Small intestine (tissue), 7 donors: ENCODE measurements around the gene USP38. TPM values are rescaled to one million over a fixed set of nuclear protein-coding genes. Genes with fewer than 3 reads are reported as not detected.
A peak's percentile ranks its signal among the peaks of the same experiment; 100 is the strongest.

Experiments used
- DNase-seq, 2 donors: peaks; one replicate each; pipeline versions ENCODE4 v3.0.0 to v3.0.0-alpha.2; 2013
- FAIRE-seq: peaks from 2 replicates; lab custom pipeline; 2012; peaks lifted over from hg19 to GRCh38; lab: Jason Lieb, UNC
- H3K27ac ChIP-seq, 3 donors: one replicate each; pipeline ENCODE4 v1.5.1; 2013; ENCODE audit warnings: low read length in 2 of 3, mild to moderate bottlenecking in 2 of 3, control low read depth in 1 of 3, inconsistent platforms in 1 of 3, low read depth in 1 of 3, moderate library complexity in 1 of 3
- H3K27me3 ChIP-seq, 3 donors: one replicate each; pipeline ENCODE4 v1.6.1; 2013; ENCODE audit warnings: low read length in 3 of 3, inconsistent platforms in 1 of 3; ENCODE audit not compliant: control insufficient read depth in 3 of 3, insufficient read depth in 3 of 3
- H3K36me3 ChIP-seq, 3 donors: one replicate each; pipeline ENCODE4 v1.6.1; 2013; ENCODE audit warnings: low read length in 3 of 3, inconsistent platforms in 1 of 3, low read depth in 1 of 3, mild to moderate bottlenecking in 1 of 3, moderate library complexity in 1 of 3; ENCODE audit not compliant: control insufficient read depth in 3 of 3, insufficient read depth in 2 of 3
- H3K4me1 ChIP-seq, 3 donors: one replicate each; pipeline ENCODE4 v1.6.1; 2013; ENCODE audit warnings: low read length in 2 of 3, inconsistent platforms in 1 of 3, low read depth in 1 of 3, mild to moderate bottlenecking in 1 of 3, moderate library complexity in 1 of 3; ENCODE audit not compliant: control insufficient read depth in 3 of 3, insufficient read depth in 2 of 3
- H3K4me3 ChIP-seq, 3 donors: one replicate each; pipeline ENCODE4 v1.5.1; 2013; ENCODE audit warnings: low read length in 3 of 3, control low read depth in 1 of 3, inconsistent platforms in 1 of 3, low read depth in 1 of 3, mild to moderate bottlenecking in 1 of 3, moderate library complexity in 1 of 3
- H3K9me3 ChIP-seq, 2 donors: one replicate each; pipeline ENCODE4 v1.6.1; 2013; ENCODE audit warnings: low read depth in 1 of 2, low read length in 1 of 2; ENCODE audit not compliant: control insufficient read depth in 2 of 2, insufficient read depth in 1 of 2
- WGBS, 3 donors: extraction: QIAGEN DNeasy Blood & Tissue Kit; methylation state at CpG; one replicate each; pipeline ENCODE4 v1.1.7; 2013; 5-methylcytosine and 5-hydroxymethylcytosine counted together
- polyA plus RNA-seq, 4 donors: library from polyadenylated mRNA; stranded (reverse) in 3 of 4; unstranded in 1 of 4; fragments of 200-250 nt in 3 of 4; fragments of 120-200 nt in 1 of 4; gene quantifications; one replicate each; pipeline versions ENCODE4 v1.2.1 to v1.2.3, GENCODE V29; 2013
- donor health status: healthy with polysubstance abuse.
- donor health status: control.
- donor health status: control.
- donor health status: Bipolar disorder and iron deficiency.
- donor health status: healthy.

Gene USP38
- polyA plus RNA-seq, 4 donors, result 7.0 to 25.8 (median 9.1) TPM

- 6 to 25% (median 13%) methylated on average over 4 of the region's 4 CpGs for WGBS, 3 donors
- FAIRE-seq (no peak), DNase-seq (no peak)
- Histone ChIP-seq H3K36me3 (peaks cover 6 to 12% (median 7%) of the 10 kb centered on the region in 3 donors), H3K27me3 (no peaks in the 10 kb centered on the region), H3K4me3 (no peak overlapping the region), H3K4me1 (peaks cover 0 to 3% (median 0%) of the 10 kb centered on the region in 3 donors), H3K9me3 (no peaks in the 10 kb centered on the region), H3K27ac (no peak overlapping the region)
Observed at GRCh38 chr4:143189528-143189927, 4.8 kb downstream of the USP38 start.

DNA sequence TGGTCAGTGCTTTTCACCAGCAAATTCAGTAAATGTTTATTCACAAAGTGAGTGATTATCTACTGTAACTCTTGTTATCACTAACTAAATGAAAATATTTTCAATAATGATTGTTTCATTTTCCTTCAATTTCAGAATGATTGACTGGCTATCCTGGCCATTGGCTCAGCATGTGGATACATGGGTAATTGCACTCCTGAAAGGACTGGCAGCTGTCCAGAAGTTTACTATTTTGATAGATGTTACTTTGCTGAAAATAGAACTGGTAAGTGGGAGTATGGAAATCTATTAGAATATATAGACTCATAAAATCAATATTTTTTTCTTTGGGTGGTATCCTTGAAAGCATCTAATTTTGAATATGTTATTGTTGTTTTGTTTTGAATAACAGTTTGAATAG is 10.9 kb downstream of the USP38 start:
- Histone ChIP-seq H3K4me1 (no peaks in the 10 kb centered on the region), H3K36me3 (peaks cover 18 to 26% (median 21%) of the 10 kb centered on the region in 3 donors), H3K9me3 (no peaks in the 10 kb centered on the region), H3K4me3 (no peak overlapping the region), H3K27ac (no peak overlapping the region), H3K27me3 (no peaks in the 10 kb centered on the region)
- FAIRE-seq (no peak), DNase-seq (no peak)

DNA sequence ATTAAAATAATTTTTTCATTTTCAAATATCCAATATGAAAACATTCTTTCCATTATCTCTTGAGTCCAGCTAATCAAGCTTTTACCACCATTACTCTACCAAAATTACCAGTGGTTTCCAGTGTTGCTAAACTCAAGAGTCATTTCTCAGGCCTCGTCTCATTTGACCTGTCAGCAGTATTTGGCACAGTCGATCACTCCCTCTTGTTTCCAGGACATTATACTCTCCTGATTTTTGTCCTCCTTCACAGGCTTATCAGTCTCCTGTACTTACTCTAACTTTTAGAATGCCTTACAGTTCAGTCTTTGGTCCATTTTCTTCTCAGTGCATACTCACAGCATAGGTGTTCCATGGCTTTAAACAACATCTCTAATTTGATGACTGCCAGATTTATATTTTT is 11.6 kb downstream of the USP38 start:
- Histone ChIP-seq H3K27ac (no peak overlapping the region), H3K9me3 (no peaks in the 10 kb centered on the region), H3K4me3 (no peak overlapping the region), H3K36me3 (peaks cover 18 to 26% (median 21%) of the 10 kb centered on the region in 3 donors), H3K4me1 (no peaks in the 10 kb centered on the region), H3K27me3 (no peaks in the 10 kb centered on the region)
- 95 to 96% (median 96%) methylated on average over 2 of the region's 2 CpGs for WGBS, 3 donors
- DNase-seq (no peak), FAIRE-seq (no peak)

- Histone ChIP-seq H3K27me3 (no peaks in the 10 kb centered on the region), H3K36me3 (peaks cover 15 to 24% (median 17%) of the 10 kb centered on the region in 3 donors), H3K4me3 (no peak overlapping the region), H3K4me1 (no peaks in the 10 kb centered on the region), H3K9me3 (no peaks in the 10 kb centered on the region), H3K27ac (no peak overlapping the region)
- WGBS, 3 donors, result 90 to 95% (median 92%) methylated on average over 2 of the region's 2 CpGs
- no peak for FAIRE-seq
- no peak for DNase-seq
Observed at GRCh38 chr4:143199503-143199902, 14.8 kb downstream of the USP38 start.

GRCh38 chr4:143202824-143203223 is 18.1 kb downstream of the USP38 start:
- H3K27me3 ChIP-seq, result no peaks in the 10 kb centered on the region
- 92 to 99% (median 97%) methylated on average over 1 of the region's 1 CpG for WGBS, 3 donors
- H3K4me3 ChIP-seq, result no peak overlapping the region
- H3K27ac ChIP-seq, result no peak overlapping the region
- H3K9me3 ChIP-seq, result no peaks in the 10 kb centered on the region
- FAIRE-seq (no peak), DNase-seq (no peak)
- no peaks in the 10 kb centered on the region for H3K4me1 ChIP-seq
- H3K36me3 ChIP-seq, result peaks cover 12 to 13% (median 12%) of the 10 kb centered on the region in 3 donors

DNA sequence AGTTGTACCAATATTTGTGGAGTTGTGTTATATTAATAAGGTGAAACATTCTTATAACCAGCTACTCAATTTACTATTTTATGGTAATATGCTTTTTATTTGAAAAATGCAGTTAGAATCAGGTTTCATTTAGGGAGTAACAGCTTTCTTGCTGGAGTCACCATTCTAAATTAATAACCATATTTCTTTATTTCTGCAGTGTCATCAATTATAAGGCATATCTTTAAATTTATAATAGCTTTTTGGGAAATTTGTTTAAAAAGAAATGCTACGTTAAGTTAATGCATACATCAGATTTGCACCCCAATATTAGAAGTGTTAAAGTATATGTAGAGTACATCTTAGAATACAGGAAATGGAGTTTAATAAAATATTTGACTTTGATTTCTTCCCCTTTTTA is 18.9 kb downstream of the USP38 start:
- FAIRE-seq, result no peak
- H3K36me3 ChIP-seq, result peaks cover 9 to 12% (median 12%) of the 10 kb centered on the region in 3 donors
- WGBS, 3 donors, result 94 to 96% (median 94%) methylated on average over 1 of the region's 1 CpG

DNA sequence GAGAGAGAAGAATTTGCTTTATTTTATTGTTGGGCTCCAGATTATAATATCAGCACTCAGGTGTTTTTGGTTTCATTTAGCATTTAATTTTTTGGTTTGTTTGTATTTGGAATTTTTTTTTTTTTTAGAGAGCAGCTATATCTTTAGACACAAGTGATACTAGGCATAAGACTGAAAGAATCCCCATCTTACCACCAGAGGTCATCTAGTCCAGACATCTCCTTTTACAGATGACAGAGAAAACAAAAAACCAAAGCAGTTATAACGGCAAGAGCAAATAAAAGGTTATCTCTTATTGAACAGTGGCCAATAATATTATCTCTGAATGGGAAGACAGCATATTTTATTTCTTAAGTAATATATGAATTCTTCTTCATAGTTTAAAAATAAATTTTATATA is 22.8 kb downstream of the USP38 start:
- FAIRE-seq, result no peak
- Histone ChIP-seq H3K27ac (no peak overlapping the region), H3K27me3 (no peaks in the 10 kb centered on the region), H3K4me1 (no peaks in the 10 kb centered on the region), H3K9me3 (no peaks in the 10 kb centered on the region), H3K36me3 (peaks cover 2 to 19% (median 8%) of the 10 kb centered on the region in 3 donors), H3K4me3 (no peak overlapping the region)
- peak; percentile 16 to 27 for DNase-seq
- 7 to 43% (median 14%) methylated on average over 1 of the region's 1 CpG for WGBS, 3 donors

More for the DNA sequence above, 18.9 kb downstream of the USP38 start:
- Histone ChIP-seq H3K27me3 (no peaks in the 10 kb centered on the region), H3K9me3 (no peaks in the 10 kb centered on the region), H3K4me3 (no peak overlapping the region), H3K4me1 (no peaks in the 10 kb centered on the region), H3K27ac (no peak overlapping the region)
- DNase-seq, result no peak

- no peak for DNase-seq
- no peak for FAIRE-seq
- Histone ChIP-seq H3K36me3 (peaks cover 3 to 17% (median 14%) of the 10 kb centered on the region in 3 donors), H3K9me3 (no peaks in the 10 kb centered on the region), H3K27ac (no peak overlapping the region), H3K4me3 (no peak overlapping the region), H3K27me3 (no peaks in the 10 kb centered on the region), H3K4me1 (no peaks in the 10 kb centered on the region)
- WGBS, 3 donors, result 38 to 92% (median 68%) methylated on average over 2 of the region's 2 CpGs
Observed at GRCh38 chr4:143212566-143212965, 27.8 kb downstream of the USP38 start.

GRCh38 chr4:143215873-143216272 is 31.2 kb downstream of the USP38 start:
- no peaks in the 10 kb centered on the region for H3K27me3 ChIP-seq
- no peak overlapping the region for H3K27ac ChIP-seq
- DNase-seq, result no peak
- peaks cover 3 to 17% (median 10%) of the 10 kb centered on the region in 3 donors for H3K36me3 ChIP-seq
- no peak overlapping the region for H3K4me3 ChIP-seq
- H3K4me1 ChIP-seq, result no peaks in the 10 kb centered on the region
- FAIRE-seq, result peak; percentile 19
- 66 to 90% (median 88%) methylated on average over 1 of the region's 1 CpG for WGBS, 3 donors
- no peaks in the 10 kb centered on the region for H3K9me3 ChIP-seq
